K562 (cell line): ENCODE results near the gene OR6S1. TPM values are rescaled to one million over a fixed set of nuclear protein-coding genes. Genes with fewer than 3 reads are reported as not detected.

ENCODE experiments used
- ARNT ChIP-seq, 2 experiments: fragments of 450-650 bp; IDR thresholded peaks; 2 replicates each; pipeline ENCODE4 v1.6.1; 2016; ENCODE audit warnings: mild to moderate bottlenecking in 1 of 2
- CBX1 ChIP-seq: sonication (generic); IDR thresholded peaks from 2 replicates; pipeline ENCODE4 v1.6.1; 2016; ENCODE audit warnings: antibody characterized with exemption, low read depth, mild to moderate bottlenecking
- CBX3 ChIP-seq, 2 experiments: IDR thresholded peaks; 1 replicate in 1 of 2; 2 replicates in 1 of 2; pipeline ENCODE4 v1.6.1; 2012; ENCODE audit warnings: inconsistent platforms in 2 of 2, low read length in 2 of 2, borderline replicate concordance in 1 of 2, control low read depth in 1 of 2
- CHD2 ChIP-seq: IDR thresholded peaks from 2 replicates; pipeline ENCODE4 v1.6.1; 2011; ENCODE audit warnings: low read depth, low read length
- CXXC5 ChIP-seq: fragments of 250-450 bp; sonication (Bioruptor Pico); IDR thresholded peaks from 2 replicates; pipeline ENCODE4 v1.8.0; 2022; ENCODE audit warnings: inconsistent platforms, mild to moderate bottlenecking, moderate library complexity
- EGR1 ChIP-seq: fragments of 450-650 bp; conservative IDR thresholded peaks from 2 replicates; pipeline ENCODE4 v1.6.1; 2017; ENCODE audit warnings: mild to moderate bottlenecking
- HMBOX1 ChIP-seq: sonication (generic); IDR thresholded peaks from 2 replicates; pipeline ENCODE4 v1.6.1; 2016
- JUND ChIP-seq, 2 experiments: IDR thresholded peaks; 2 replicates in 1 of 2; 3 replicates in 1 of 2; pipeline ENCODE4 v1.6.1; 2011; ENCODE audit warnings: borderline replicate concordance in 2 of 2, low read depth in 2 of 2, low read length in 2 of 2, improper control_type of control experiment in 1 of 2, missing biosample characterization in 1 of 2, missing genetic modification characterization in 1 of 2, missing genetic modification reagents in 1 of 2
- NBN ChIP-seq: fragments of 450-650 bp; IDR thresholded peaks from 2 replicates; pipeline ENCODE4 v1.6.1; 2016; ENCODE audit warnings: low read depth, mild to moderate bottlenecking
- RHOXF2B ChIP-seq: fragments of 250-450 bp; sonication (Bioruptor Pico); conservative IDR thresholded peaks from 2 replicates; pipeline ENCODE4 v1.5.1; 2021
- SIN3A ChIP-seq, 2 experiments: fragments of 150-350 bp in 1 of 2; IDR thresholded peaks; 2 replicates each; pipeline ENCODE4 v1.6.1; 2011 to 2016; ENCODE audit warnings: borderline replicate concordance in 2 of 2, low read depth in 2 of 2, low read length in 2 of 2, mild to moderate bottlenecking in 2 of 2, moderate library complexity in 2 of 2; ENCODE audit not compliant: control insufficient read depth in 1 of 2
- SP1 ChIP-seq: sonication (generic); formaldehyde crosslinking; IDR thresholded peaks from 2 replicates; pipeline ENCODE4 v1.8.1; 2022; ENCODE audit warnings: mild to moderate bottlenecking, missing genetic modification reagents
- TBP ChIP-seq: optimal IDR thresholded peaks from 2 replicates; pipeline ENCODE3; 2011; ENCODE audit warnings: low read depth, low read length, improper control_type of control experiment
- TFAP4 ChIP-seq: sonication (generic); formaldehyde crosslinking; IDR thresholded peaks from 2 replicates; pipeline ENCODE4 v1.8.0; 2022; ENCODE audit warnings: missing genetic modification reagents, mild to moderate bottlenecking, moderate library complexity, borderline replicate concordance
- ZFP30 ChIP-seq: fragments of 250-450 bp; sonication (Bioruptor Pico); IDR thresholded peaks from 2 replicates; pipeline ENCODE4 v1.8.0; 2022; ENCODE audit warnings: moderate library complexity, mild to moderate bottlenecking, inconsistent platforms, borderline replicate concordance
- ZNF280B ChIP-seq: fragments of 250-450 bp; sonication (Bioruptor Pico); IDR thresholded peaks from 2 replicates; pipeline ENCODE4 v1.5.1; 2021; ENCODE audit warnings: mild to moderate bottlenecking
- ZNF655 ChIP-seq: fragments of 250-450 bp; sonication (Bioruptor Pico); IDR thresholded peaks from 2 replicates; pipeline ENCODE4 v1.5.0; 2021
- polyA plus RNA-seq, 8 experiments: library from polyadenylated mRNA; depleted of rRNA in 4 of 8; stranded (reverse) in 5 of 8; unstranded in 3 of 8; fragments of >200 nt; fragmentation: Nextera tagmentation in 2 of 8; fragmentation: Illumina TruSeq in 1 of 8; extraction: Ambion mirVana in 2 of 8; extraction: Trizol in 1 of 8; gene quantifications; 2 replicates each; pipeline versions ENCODE4 v1.2.1 to v1.2.3, GENCODE V29; 2011 to 2014; ENCODE audit warnings: inconsistent platforms in 1 of 8, missing spikeins in 1 of 8
- total RNA-seq, 7 experiments: library from RNA; depleted of rRNA in 6 of 7; stranded (reverse); fragments of >200 nt in 6 of 7; fragmentation: Illumina TruSeq in 2 of 7; extraction: Trizol in 2 of 7; gene quantifications; 2 replicates each; pipeline versions ENCODE4 v1.2.1 to v1.2.3, GENCODE V29; 2011 to 2021; ENCODE audit warnings: low replicate concordance in 1 of 7
- TF ChIP-seq, protein P1 (sequence below): fragments of 450-650 bp; IDR thresholded peaks from 2 replicates; pipeline ENCODE4 v1.6.1; 2016; ENCODE audit warnings: borderline replicate concordance

Gene OR6S1
- total and polyA plus RNA-seq, 9 of the 15 experiments (the other 6 are each of a cell fraction or from before 2014, with no cell fraction given), result not detected

- TF ChIP-seq CXXC5 (CRISPR knock-in tag), result peak; percentile 68
- TF ChIP-seq JUND (IDR thresholded peaks at IDR 0.05; ENCODE audit: borderline replicate concordance, low read depth, low read length), result no peak
- TF ChIP-seq JUND (tag; IDR thresholded peaks at IDR 0.05; ENCODE audit: borderline replicate concordance, low read depth, low read length), result no peak; the same call in 2 of the 3 replicates
- peak; percentile 93 for TF ChIP-seq TFAP4 (CRISPR knock-in tag)
- TF ChIP-seq CBX1, result no peak
- TF ChIP-seq ZFP30 (CRISPR knock-in tag), result no peak
- TF ChIP-seq SP1, result peak; percentile 33; the same call in 1 of the 2 replicates
- TF ChIP-seq ARNT (IDR thresholded peaks at IDR 0.05), result no peak
- 0 out of 2 replicates have a peak, but pooled peaks have one; percentile 8 for TF ChIP-seq EGR1
- TF ChIP-seq RHOXF2B, result no peak
- peak; percentile 15; the same call in 1 of the 2 replicates for TF ChIP-seq CHD2
- TF ChIP-seq ZNF280B (CRISPR knock-in tag), result no peak
- TF ChIP-seq NBN, result peak; percentile 42; the same call in 1 of the 2 replicates
- peak; percentile 83 for TF ChIP-seq HMBOX1
- 0 out of 3 replicates have a peak, but pooled peaks of 1 of the 2 experiments have one; percentile 23 for TF ChIP-seq CBX3 (IDR thresholded peaks at IDR 0.05; ENCODE audit: borderline replicate concordance in 1 of 2, low read length in 2 of 2)
- TF ChIP-seq SIN3A (IDR thresholded peaks at IDR 0.05; ENCODE audit: borderline replicate concordance in 2 of 2, control insufficient read depth in 1 of 2, low read depth in 2 of 2, low read length in 2 of 2), result no peak
- TF ChIP-seq ZNF655 (CRISPR knock-in tag), result no peak
- TF ChIP-seq, protein P1, sequence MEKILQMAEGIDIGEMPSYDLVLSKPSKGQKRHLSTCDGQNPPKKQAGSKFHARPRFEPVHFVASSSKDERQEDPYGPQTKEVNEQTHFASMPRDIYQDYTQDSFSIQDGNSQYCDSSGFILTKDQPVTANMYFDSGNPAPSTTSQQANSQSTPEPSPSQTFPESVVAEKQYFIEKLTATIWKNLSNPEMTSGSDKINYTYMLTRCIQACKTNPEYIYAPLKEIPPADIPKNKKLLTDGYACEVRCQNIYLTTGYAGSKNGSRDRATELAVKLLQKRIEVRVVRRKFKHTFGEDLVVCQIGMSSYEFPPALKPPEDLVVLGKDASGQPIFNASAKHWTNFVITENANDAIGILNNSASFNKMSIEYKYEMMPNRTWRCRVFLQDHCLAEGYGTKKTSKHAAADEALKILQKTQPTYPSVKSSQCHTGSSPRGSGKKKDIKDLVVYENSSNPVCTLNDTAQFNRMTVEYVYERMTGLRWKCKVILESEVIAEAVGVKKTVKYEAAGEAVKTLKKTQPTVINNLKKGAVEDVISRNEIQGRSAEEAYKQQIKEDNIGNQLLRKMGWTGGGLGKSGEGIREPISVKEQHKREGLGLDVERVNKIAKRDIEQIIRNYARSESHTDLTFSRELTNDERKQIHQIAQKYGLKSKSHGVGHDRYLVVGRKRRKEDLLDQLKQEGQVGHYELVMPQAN, result no peak
- peak; percentile 99 for TF ChIP-seq TBP
These were observed 11.8 kb upstream of the OR6S1 start (continued) for GRCh38 chr14:20652996-20653975.
